DMS114 treated with DMSO at 0.1 percent for 48 hours (cell line): ENCODE measurements around the gene SMAD4.

Experiments
- DNase-seq: peaks from one replicate; lab custom pipeline; 2025; ENCODE audit not compliant: unreplicated experiment; lab: John Stamatoyannopoulos, UW

The SMAD4 gene

DNA sequence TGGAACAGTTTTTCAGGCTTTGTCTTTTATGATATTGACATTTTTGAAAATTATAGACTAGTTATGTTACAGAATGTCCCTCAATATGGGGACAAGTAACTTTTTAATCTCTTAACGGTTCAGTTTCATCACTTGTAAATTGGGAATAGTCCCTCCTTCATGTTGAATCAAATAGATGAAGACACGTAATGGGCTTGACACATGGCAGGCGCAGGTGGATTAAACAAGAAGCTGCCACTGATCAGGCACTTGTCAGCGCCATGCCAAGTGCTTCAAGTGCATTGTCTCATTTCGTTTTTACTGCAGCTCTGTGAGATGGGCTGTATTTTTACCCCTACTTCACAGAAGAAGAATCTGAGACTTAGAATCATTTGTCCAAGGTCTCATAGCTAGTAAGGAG, 9.5 kb upstream of the SMAD4 start:
- DNase-seq, result no peak

DNA sequence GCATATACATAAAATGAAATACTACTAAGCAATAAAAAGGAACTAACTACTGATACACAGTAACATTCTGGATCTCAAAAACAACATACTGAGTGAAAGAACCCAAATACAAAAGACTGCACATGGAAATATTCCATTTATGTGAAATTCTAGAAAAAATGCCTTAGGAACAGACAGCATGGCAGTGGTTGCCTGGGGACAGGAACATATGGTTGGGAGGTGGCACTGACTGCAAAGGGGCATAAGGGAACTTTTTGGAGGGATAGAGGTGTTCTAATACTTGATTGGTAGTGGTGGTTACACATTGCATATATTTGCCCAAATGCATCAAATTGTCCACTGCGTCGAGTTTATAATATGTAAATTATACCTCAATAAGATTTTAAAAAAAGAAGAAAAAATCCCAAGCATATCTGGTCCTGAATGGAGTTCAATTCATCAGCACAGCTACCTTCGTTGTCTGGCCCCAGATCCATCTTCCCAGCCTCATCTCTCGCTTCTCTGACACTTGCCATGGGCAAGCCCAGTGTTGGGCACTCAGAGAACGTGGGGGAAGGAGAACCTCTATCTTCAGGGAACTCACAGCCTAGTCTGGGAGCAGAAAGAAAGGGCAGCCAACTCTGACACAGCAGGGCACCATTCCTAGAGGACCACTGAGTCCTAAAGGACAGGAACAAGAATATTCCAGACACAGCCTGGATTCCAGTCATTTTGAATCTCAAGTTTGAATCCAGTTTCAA, 8.6 kb upstream of the SMAD4 start:
- DNase-seq, result no peak

DNA sequence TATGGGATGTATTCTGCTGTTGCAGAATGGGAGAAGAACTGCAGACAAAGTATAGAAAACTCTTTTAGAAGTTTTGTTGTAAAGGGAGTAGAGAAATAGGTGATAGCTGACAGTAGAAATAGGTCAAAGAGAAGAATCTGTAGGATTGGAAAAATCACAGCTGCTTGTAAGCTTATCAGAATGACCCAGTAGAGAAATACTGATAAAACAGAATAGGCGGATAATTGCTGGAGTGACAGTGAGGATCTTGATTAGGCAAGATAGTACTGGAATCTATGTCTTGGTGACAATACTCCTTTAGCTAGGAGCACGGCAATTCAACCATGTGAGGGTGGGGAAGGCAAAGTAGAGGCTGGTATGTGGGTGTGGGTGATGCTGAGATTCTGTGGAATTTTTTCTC, 4.5 kb upstream of the SMAD4 start:
- DNase-seq, result no peak

DNA sequence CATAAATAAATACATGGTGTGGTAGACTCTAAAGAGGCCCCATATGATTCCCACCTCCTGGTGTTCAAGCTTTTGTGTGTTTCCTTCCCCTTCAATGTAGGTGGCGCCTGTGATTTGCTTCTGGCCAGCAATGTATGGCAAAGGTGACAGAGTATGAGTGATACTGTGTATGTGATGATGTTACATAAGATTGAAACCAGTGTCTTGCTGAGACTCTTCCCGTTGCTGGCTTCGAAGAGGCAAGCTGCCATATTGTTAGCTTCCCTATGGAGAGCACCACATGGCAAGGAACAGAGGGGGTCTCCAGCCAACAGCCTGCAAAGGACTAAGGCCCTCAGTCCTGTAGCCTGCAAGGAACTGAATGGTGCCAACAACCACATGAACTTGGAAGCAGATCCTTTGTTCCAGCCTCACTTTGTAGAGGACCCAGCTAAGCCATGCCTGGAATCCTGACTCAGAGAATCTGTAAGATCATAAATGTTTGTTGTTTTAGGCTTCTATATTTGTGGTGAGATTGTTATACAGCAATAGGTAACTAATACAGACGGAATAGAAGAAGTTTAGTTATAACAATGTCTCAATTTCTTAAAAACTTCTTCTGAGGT, 1.7 kb upstream of the SMAD4 start:
- no peak for DNase-seq

DNA sequence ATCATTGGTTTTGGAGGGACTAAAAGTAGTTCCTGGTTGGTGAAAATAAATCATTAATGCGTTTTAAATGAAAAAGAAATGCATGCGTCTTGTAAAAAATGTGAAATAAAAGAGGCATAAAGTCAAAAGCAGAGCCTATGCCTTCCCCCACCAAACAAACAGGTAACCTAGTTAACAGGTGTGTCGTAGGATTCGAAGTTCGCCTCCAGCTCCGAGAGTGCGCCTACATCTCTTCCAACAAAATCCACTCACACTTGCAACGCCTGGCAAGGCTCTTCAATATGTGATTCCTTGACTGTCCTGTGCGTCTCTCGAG, 677 bp upstream of the SMAD4 start:
- DNase-seq, result no peak

DNA sequence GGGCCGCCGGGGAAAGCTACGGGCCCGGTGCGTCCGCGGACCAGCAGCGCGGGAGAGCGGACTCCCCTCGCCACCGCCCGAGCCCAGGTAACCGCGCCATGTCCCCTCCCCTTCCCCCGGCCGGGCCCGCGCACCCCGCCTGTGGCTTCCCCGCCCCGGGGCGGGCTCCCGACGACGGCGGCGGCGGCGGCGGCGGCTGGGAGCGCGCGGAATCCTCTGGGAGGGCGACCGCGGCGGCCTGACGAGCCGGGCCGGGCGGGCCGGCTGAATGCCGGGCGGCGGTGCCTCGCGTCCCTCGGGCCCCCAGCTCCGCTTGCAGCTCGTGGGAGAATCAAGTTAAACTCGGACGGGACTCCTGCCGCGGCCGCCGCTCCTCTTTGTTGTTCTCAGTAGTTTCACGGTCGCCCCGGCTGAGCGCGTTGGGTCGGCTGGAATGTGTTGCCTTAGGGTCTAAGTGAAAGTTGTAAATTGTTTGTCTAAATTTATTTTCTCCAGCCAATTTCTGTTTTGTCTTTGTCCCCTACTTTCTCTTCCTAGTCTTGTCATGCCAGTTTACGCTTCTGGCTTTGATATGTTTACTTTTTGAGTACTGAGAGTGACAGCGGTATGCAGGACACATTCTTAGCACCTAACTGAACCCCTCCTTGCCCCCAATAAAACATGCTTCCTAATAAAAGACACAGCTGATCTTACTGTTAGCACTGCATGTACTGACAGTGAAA, 685 bp downstream of the SMAD4 start:
- DNase-seq, result peak; percentile 15

DNA sequence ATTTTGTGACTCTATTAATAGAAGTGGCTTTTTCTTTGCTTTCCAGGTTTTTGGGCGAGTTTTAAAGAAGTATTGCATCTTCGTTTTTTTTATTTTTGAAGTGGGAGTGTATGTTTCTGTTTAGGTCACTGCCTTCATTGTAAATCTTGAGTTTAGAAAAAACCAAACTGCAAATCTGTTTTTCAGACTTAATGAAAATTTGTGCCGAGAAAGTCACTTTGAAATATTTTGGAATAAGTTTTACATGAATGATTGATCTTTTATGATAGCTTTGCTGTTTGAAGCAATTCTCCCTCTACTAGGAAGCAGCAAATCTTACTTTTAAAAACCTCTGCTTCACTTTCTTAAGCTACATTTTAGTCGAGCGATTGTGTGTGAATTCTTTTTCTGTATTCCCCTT, 2.2 kb downstream of the SMAD4 start:
- no peak for DNase-seq

DNA sequence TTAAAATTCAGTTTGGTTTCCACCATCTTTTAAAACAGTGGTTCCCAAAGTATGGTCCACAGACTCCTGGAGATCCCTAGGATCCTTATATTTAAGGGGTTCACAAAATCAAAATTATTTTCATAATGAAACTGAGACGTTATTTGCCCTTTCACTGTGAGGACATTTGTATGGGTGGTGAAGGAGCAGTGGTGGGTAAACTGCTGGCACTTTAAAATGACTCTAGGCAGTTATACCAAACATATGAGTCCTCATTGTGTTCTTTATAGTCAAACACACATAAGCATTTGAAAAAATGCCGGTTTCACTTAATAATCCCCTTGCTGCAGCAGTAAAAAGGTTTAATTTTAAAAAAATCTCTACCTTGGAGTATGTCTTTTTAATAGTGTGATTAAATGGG, 7.2 kb downstream of the SMAD4 start:
- DNase-seq, result no peak

DNA sequence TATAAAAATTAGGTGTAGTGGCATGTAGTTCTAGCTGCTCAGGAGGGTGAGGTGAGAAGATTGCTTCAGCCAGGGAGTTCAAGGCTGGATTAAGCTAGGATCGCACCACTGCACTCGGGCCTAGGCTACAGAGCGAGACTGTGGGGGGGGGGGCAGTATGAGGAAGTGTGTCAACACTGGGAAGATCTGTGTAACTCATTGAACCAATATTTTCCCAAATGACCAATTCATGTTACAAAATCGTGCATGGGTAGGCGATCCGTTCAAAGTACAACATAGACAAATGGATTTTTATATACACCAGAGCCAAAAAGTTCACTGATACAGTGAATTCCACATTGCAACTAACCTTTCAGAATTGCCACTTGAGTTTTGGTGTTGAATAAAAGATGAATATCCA, 8.1 kb downstream of the SMAD4 start:
- DNase-seq, result no peak

DNA sequence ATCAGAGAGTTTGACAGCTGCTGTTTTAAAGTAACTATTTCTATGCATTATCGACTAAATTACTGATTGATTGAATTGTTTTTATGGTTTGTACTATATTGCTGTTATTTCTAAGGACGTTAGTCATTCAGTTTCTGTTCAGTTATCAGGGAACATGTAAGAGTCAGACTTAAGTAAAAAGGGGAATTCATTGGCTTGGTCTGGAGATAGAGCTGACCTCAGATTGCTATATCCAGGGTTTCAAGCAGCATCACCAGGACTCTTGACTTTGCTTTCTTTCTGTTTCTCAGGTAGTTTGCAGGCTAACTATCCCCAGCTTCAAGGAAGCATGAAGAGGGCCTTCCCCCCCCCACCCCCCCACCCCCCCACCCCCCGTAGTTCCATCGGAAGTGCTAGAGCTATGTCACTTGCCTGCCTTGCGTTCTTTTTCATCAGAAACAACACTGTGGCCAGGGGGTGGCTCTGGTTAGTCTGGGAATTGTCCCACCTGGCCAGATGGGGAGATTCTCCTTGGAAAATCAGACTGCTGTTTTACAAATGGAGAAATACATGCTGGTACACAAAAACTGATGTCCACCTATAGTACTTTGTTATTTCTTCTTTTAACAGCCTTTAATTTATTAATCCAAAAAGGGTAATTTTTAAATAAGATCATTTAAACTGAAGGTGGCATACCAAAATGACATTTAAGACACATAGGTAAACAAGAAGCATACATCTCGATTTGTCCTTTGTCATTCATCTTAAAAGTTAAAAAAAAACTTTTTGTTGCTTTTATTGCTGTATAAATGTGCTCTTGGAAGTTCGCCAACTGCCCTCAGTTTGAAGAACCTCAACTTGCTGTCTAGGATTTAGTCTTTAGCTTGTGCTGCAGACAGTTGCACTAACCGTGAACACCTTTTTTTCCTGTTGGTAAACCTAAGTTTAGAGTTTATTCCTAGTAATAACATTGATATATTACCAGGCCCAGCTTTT, 9.4 kb downstream of the SMAD4 start:
- no peak for DNase-seq

DNA sequence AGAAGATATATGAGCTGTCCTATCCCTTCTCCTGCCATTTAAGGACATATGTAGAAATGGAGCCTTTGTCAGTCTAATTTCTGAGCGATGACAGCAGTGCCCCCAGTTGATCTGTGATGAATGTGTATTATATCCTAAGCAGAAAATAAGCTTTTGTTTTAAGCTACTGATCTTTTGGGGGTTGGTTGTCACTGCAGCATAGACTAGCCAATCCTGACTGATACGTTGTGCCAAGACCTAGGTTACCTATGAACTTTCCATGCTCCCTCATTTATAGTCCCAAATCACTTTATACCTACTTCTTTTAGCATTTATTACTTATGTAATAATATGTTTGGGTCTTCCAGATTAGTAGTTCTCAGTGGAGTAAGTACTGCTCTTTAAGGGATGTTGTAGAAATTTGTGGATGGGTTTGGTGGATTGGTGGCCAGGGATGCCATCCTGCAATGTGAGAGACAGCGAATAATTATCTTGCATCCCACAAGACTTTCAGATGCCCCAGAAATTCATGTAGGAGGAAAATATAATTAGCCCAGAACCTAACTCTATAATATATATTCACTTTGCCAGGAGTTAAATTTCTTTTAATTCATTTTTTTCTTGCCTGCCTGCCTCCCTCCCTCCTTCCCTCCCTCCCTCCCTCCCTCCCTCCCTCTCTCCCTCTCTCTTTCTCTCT, 11.8 kb downstream of the SMAD4 start:
- DNase-seq, result no peak

DNA sequence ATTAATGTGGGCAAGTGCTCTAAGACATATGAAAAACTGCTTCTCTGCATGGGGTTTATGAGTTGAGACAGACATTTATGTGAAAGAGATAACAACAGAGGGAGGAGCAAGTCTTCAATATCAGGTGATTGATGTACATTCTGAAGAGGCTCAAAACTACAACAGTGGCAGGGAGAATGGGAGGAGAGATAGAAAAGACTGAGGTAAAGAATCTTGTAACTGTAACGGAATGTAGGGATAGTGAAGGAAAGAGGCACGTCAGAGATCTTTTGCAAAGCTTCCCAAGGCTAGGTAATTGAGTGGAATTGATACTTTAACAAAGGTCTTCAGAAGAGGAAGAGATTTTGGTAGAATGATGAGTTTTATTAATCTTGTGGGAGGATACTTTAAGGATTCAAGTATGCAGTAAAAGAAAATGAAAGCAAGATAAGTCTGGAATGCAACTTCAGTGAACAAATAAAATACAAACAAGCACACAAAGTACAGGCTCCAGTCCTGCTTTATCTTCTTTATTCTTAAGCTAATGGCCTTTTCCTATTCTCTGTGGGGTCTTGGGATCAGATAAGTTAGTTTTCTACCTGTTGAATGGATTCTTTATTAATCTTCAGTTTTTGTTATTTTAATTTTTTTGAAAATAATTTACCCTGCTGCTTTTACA, 15.0 kb downstream of the SMAD4 start:
- no peak for DNase-seq

DNA sequence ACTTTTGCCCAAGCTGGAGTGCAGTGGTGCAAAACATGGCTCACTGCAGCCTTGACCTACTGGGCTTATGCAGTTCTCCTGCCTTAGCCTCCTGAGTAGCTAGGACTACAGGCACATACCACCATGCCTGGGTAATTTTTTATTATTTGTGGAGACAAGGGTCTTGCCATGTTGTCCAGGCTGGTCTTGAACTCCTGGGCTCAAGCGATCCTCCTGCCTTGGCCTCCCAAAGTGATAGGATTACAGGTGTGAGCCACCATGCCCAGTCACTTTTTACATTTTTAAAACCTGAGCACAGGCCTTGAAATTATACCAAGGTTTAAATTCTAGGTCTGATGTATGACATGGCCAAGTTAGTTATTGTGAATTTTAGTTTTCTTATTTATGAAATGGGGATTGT, 18.2 kb downstream of the SMAD4 start:
- no peak for DNase-seq

DNA sequence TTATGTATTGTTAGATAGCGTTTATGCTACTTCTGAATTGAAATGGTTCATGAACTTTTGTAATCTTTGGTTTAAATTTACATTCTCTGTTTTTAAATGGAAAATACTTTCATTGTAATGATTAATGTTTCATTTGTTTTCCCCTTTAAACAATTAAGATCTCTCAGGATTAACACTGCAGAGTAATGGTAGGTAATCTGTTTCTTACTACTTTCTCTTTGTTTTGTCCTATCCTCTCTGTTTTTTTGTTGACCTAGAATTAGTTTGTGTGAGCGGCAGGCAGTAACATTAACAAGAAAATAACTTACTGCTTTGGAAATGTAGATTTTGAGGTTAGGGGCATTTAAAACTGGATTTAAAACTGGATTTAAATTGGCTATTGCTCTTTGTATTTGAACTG, 19.1 kb downstream of the SMAD4 start:
- DNase-seq, result no peak

DNA sequence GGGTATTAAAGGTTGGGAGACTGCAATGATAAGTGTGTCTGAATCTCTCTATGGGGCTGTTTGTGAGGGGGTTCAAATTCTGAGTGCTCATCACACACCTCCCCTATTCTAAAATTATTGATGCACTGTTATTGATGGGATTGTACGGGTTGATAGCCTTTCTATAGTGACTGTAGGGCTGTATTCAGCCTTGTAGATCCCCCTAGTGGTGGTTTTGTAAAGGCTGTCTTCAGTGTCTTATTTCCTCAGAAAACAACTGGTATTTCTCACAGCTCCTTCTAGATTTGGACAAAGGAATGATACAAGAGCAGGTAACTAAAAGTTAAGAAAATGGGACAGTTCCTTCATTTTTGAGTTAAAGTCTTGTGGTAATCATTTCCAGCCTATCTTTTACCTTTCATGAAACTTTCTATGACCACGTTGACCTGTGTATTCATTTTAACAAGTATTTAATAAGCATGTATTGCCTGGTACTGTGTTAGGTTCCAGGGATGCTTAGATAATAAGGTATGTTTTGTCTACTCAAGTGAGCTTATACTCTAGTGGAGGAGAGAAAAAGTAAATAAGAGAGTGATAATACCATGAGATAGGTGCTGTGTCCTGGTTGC, 21.2 kb downstream of the SMAD4 start:
- peak; percentile 33 for DNase-seq

DNA sequence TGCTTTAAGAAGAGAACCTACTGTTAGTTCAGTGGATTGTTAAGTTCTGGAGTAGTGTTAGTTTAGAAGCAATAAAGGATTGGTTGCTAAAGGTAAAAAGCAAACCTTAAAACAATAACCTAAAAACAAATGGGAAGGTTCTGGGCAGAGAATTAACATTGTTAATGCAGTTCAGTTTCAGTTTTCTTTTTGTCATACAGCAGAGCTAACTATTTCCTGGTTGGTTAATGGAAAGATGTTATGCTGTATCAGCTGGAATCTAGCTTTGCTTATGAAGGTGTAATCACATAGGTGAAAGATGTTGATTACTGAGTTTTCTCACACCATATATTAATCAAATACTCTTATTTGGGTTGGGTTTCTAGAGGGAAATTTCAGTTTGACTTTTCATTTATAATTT, 23.8 kb downstream of the SMAD4 start:
- no peak for DNase-seq

DNA sequence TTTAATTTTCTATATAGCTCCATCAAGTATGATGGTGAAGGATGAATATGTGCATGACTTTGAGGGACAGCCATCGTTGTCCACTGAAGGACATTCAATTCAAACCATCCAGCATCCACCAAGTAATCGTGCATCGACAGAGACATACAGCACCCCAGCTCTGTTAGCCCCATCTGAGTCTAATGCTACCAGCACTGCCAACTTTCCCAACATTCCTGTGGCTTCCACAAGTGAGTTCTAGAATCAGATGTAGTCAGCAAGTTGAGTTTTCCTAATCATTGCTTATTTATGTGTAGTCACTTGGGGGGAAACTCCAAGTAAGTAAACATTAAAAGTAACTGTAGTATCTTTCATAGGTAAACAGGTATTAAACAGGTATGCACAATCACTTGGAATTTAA, 24.8 kb downstream of the SMAD4 start:
- no peak for DNase-seq

DNA sequence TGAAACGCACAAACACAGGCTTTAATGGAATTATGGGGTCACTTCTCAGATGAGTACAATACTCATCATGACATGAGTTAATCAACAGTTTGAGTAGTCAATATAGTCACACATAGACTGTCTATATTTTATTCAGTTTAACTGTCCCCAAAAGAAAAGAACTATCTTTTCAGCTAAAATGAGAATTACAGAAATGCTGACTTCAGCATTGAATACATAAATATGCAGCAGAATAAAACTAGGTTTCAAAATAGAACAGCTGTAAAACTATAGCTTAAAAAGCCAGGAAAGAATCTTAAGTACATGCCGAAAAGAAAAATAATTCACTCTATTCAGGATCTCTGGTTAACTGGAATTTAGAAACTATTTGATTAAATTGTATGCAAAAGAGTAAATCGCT, 30.0 kb downstream of the SMAD4 start:
- no peak for DNase-seq

DNA sequence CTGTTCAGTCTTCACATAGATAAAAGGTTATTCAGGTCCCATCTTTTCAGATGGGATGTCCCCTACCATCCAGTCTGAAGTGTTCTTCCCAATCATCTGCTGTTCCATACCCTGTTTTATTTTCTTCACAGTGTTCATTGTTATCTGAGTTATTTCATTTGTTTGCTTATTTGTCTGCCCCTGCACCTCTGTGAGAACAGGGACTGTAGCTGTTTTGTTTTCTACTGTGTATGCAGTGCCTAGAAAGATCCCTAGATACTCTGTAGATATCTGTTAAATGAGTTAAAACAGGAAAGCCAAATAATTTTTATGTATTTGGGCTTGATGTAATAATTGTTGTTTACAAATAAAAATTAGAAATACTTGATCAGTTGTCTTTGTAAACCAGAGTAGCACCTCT, 34.2 kb downstream of the SMAD4 start:
- DNase-seq, result no peak

DNA sequence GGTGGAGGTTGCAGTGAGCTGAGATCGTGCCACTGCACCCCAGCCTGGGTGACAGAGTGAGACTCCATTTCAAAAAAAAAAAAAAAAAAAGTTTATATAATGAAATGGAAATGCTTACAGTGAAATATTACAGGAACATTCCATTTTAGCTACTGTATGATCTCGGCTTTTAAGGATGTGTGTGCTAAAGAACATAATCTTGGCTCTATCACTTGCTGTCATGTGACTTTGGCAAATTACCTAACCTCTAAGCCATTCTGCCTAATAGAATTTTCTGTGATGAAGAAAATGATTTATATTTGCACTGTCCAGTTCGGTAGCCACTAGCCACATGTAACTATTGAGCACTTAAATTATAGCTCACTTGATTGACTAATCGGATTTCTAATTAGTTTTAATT, 36.3 kb downstream of the SMAD4 start:
- DNase-seq, result no peak
